Osteocyte (in vitro differentiated cells): ENCODE results near the gene DNAH5. TPM values are rescaled to one million over a fixed set of nuclear protein-coding genes. Genes with fewer than 3 reads are reported as not detected.

Source experiments
- DNase-seq: peaks from one replicate; pipeline ENCODE4 v3.0.0; 2021; ENCODE audit warnings: mixed read lengths; ENCODE audit not compliant: unreplicated experiment; ENCODE audit errors: extremely low spot score
- H3K27ac Mint-ChIP-seq: one replicate; pipeline ENCODE4 v1.8.0; 2021; ENCODE audit warnings: mild to moderate bottlenecking, mixed read lengths; ENCODE audit not compliant: unreplicated experiment
- H3K27me3 Mint-ChIP-seq: one replicate; pipeline ENCODE4 v1.8.0; 2021; ENCODE audit warnings: mixed read lengths; ENCODE audit not compliant: unreplicated experiment
- H3K36me3 Mint-ChIP-seq: one replicate; pipeline ENCODE4 v1.8.0; 2021; ENCODE audit warnings: mixed read lengths; ENCODE audit not compliant: unreplicated experiment
- H3K4me1 Mint-ChIP-seq: one replicate; pipeline ENCODE4 v1.8.0; 2021; ENCODE audit warnings: mixed read lengths; ENCODE audit not compliant: unreplicated experiment
- H3K4me3 Mint-ChIP-seq: one replicate; pipeline ENCODE4 v1.8.0; 2021; ENCODE audit warnings: mild to moderate bottlenecking, moderate library complexity, mixed read lengths; ENCODE audit not compliant: unreplicated experiment
- H3K9me3 Mint-ChIP-seq: one replicate; pipeline ENCODE4 v1.8.0; 2021; ENCODE audit warnings: mixed read lengths; ENCODE audit not compliant: unreplicated experiment
- total RNA-seq: library from RNA; stranded (reverse); gene quantifications from 2 replicates; pipeline ENCODE4 v1.2.1, GENCODE V29; 2021
- TF ChIP-seq, protein P1 (sequence below): fragments of 200-600 bp; sonication (generic); IDR thresholded peaks from 2 replicates; pipeline ENCODE4 v1.5.0; 2021; ENCODE audit warnings: antibody characterized with exemption, mild to moderate bottlenecking, moderate library complexity

The DNAH5 gene
- total RNA-seq, 1 donor from 2014 or later: 0.21 TPM

DNA sequence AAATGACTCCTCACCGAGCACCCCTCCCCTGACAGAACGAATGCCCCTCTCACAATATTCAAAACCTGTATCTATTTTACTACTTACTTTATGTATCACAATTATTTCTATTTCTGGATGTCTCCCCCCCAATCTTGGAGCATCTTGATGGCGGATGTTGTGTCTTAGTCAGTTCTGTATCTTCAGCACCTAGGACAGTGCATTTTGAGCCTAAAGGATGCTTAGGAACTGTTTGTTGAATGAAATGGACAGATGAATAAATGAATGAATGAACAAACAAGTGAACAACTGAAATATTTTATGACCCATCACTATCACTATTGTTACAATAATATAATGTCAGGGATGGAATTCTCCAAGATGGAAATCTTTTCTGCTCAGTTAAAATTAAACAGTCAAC, 295.7 kb downstream of the DNAH5 start:
- H3K4me3 Mint-ChIP-seq: no peak overlapping the region
- no peak for DNase-seq
- no peaks in the 10 kb centered on the region for H3K27me3 Mint-ChIP-seq
- H3K4me1 Mint-ChIP-seq: no peaks in the 10 kb centered on the region
- TF ChIP-seq, protein P1, sequence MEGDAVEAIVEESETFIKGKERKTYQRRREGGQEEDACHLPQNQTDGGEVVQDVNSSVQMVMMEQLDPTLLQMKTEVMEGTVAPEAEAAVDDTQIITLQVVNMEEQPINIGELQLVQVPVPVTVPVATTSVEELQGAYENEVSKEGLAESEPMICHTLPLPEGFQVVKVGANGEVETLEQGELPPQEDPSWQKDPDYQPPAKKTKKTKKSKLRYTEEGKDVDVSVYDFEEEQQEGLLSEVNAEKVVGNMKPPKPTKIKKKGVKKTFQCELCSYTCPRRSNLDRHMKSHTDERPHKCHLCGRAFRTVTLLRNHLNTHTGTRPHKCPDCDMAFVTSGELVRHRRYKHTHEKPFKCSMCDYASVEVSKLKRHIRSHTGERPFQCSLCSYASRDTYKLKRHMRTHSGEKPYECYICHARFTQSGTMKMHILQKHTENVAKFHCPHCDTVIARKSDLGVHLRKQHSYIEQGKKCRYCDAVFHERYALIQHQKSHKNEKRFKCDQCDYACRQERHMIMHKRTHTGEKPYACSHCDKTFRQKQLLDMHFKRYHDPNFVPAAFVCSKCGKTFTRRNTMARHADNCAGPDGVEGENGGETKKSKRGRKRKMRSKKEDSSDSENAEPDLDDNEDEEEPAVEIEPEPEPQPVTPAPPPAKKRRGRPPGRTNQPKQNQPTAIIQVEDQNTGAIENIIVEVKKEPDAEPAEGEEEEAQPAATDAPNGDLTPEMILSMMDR: no peak
- no peak overlapping the region for H3K27ac Mint-ChIP-seq
- H3K9me3 Mint-ChIP-seq: peaks cover 5% of the 10 kb centered on the region
- H3K36me3 Mint-ChIP-seq: no peaks in the 10 kb centered on the region

DNA sequence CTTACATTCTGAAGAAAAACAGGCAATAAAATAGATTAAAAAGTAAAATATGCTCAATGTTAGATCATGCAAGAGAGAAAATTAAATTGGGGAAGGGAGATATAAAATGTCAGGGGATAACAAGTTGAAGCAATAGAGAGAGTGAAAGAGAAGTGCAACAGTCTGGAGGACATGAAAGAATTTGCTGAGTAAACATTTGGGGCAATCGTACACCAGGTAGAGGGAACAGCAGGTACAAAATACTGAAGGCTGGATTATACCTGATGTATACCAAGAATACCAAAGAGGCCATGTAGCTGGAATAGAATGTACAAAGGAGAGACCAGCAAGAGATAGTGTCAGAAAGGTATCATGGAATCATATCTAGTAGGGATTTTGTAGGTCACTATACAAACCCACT, 300.8 kb downstream of the DNAH5 start:
- Mint-ChIP-seq H3K27ac (no peak overlapping the region), H3K9me3 (peaks cover 2% of the 10 kb centered on the region), H3K4me1 (no peaks in the 10 kb centered on the region), H3K36me3 (no peaks in the 10 kb centered on the region), H3K4me3 (no peak overlapping the region), H3K27me3 (no peaks in the 10 kb centered on the region)
- no peak for DNase-seq
- TF ChIP-seq, protein P1: no peak

DNA sequence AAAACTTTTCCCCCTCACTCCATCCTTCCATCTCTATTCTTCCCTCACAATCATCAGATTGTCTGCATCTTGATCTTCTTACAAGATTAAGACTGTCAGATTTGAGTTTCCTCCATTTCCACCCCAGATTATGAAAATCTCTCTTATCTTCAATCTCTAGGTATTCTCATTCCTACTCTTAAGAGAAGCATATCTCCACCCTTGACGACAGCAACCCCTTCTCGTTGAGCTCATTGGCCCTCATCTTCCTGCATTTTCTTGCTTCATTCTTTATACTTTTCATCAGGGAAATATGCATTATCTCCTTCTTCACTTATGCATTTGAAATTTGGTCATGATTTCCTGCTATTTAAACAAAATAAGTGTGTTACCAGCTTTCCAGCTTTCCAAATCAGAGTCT, 301.3 kb downstream of the DNAH5 start:
- no peak for DNase-seq
- H3K27me3 Mint-ChIP-seq: no peaks in the 10 kb centered on the region

More for the DNA sequence above, 301.3 kb downstream of the DNAH5 start:
- Mint-ChIP-seq H3K36me3 (no peaks in the 10 kb centered on the region), H3K4me1 (no peaks in the 10 kb centered on the region), H3K4me3 (no peak overlapping the region), H3K27ac (no peak overlapping the region), H3K9me3 (no peaks in the 10 kb centered on the region)
- TF ChIP-seq, protein P1: no peak

Other genes with a start within 250 kb of the DNAH5 start
- 336 and 341 TPM in 2 replicates for gene TRIO, start 198.7 kb upstream of the DNAH5 start, total RNA-seq